ENCODE results near the gene ENO3. TPM values are rescaled to one million over a fixed set of nuclear protein-coding genes. Genes with fewer than 3 reads are reported as not detected.

ENO3 gene
- 0.74 and 1.8 TPM in 2 replicates for total RNA-seq

GRCh38 chr17:4950746-4951204 lies at the start of gene ENO3:
ENO3 (plus strand) TSS chr17:4951119; CDS start chr17:4951830, 711 bp downstream.

GRCh38 chr17:4903051-4903818 lies 47.7 kb upstream of the ENO3 start, which contains the start of gene CHRNE:
CHRNE (minus strand) TSS chr17:4903098; CDS start chr17:4903063, 35 bp downstream.

DNA sequence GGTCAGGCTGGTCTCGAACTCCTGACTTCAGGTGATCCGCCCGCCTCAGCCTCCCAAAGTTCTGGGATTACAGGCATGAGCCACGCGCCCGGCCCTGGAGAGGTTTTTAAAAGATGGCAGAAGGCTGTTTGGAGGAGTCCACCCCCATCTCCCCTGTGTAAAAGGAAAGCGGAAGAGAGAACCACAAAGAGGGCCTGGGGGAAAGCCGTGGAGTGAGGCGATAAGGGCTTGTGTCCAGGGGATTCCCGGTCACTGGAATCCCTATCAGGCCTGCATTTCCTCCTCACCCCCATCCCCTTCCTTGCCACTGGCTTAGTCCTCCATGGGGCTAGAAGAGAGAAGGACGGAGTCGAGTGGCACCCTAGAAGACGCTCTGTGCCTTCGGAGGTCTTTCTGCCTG lies 19.0 kb upstream of the ENO3 start, which contains the start of gene GP1BA:
TSS of gene GP1BA (plus strand) at position 315 of the 400 bp plus-strand sequence. CDS start 328 bp downstream, outside the sequence.

GRCh38 chr17:4939796-4940554 lies 10.9 kb upstream of the ENO3 start, which contains the start of the genes RNF167 and SLC25A11:
RNF167 (plus strand) TSS chr17:4940268; CDS start chr17:4940910, 642 bp downstream.
SLC25A11 (minus strand) TSS chr17:4940046; CDS start chr17:4939910, 136 bp downstream.

DNA sequence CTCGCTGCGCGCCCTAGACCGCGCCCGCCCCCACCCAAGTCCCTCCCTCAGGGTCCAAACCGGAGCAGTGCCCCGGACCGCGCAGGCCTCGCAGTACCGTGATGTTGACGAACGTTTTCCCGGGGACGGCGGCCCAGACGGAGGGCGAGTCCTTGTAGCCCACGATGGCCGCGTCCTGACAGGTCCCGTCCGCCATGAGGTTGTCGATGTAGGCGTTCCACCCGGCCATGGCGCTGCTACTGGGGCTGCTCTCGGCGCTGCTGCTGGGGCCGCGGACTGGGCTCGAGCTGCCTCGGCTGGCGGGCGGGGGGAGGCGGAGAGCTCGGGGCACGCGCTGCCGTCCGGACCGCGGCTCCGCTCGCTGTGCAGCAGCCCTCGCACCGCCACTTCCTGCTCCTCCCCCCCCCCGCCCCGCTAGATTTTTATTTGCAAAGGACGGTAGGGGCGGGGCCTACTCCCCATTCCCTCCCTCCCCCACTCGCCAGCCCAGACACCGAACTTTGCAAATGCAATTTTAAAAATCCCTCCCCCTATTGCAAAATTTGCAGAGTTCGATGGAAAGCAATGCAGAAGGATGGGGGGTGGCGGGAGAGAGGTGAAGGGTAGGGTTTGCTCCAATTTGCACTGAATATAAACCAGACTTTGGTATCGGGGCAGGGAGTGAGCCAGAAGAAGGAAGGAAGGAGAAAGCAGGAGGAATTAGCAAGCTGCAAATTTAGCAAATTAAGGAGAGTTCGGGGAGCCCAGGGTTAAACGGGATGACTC lies 2.6 kb upstream of the ENO3 start, which contains the start of gene PFN1:
TSS of gene PFN1 (minus strand) at position 365 of the 765 bp plus-strand sequence. CDS start at position 229, 136 bp downstream.

GRCh38 chr17:4967539-4968485 lies 16.9 kb downstream of the ENO3 start, which contains the start of gene SPAG7:
SPAG7 (minus strand) TSS chr17:4967817; CDS start chr17:4967804, 13 bp downstream.

DNA sequence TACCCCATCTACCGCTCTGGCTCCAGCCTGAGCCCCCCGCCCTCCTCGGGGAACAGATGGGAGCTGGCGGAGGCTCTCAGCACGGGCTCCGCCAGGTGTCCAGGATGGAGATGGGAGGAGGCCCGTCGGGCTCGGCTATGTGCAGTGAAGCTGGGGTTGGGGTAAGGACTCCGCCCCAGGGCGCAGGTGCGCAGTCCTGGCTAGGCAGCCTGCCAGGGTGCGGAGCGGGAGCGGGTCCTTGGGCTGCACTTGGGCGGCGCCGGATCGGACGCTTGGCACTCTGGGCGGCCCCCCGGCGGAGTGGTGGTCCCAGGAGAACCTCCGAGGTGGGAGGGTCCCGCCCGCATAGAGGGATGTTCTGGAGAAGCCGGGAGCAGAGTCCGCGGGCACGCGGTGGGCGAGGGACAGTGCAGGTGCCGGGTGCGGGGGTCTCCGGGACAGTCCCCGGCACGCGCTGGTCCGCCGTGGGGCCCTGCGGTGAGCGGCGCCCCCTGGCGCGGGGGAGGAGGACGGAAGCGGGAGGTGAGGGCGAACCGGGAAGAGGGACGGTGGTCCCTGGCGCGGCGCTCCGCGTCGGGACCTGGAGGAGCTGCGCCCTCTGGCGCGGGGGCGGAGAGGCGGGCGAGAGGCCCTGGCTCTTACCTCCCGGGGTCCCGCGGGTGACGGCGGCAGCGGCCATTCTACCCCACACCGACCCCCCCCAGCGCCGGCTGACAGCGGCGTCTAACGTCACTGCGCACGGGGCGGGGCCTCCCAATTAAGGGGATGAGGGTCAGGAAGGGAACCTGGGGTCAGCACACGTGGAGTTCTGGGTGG lies 36.2 kb downstream of the ENO3 start, which contains the start of gene CAMTA2:
TSS of gene CAMTA2 (minus strand) at position 725 of the 816 bp plus-strand sequence. CDS start 1,453 bp downstream, outside the sequence.

GRCh38 chr17:4997302-4998026 lies 46.5 kb downstream of the ENO3 start, which contains the start of the genes INCA1 and KIF1C:
INCA1 (minus strand) TSS chr17:4997522; CDS start chr17:4994437, 3,085 bp downstream.
KIF1C (plus strand) TSS chr17:4997950; CDS start chr17:5000247, 2,297 bp downstream.

Other genes with a start within 250 kb of the ENO3 start
- 25.7 and 35.5 TPM in 2 replicates for gene PELP1, start 247.0 kb upstream of the ENO3 start, total RNA-seq
- gene ARRB2, start 240.5 kb upstream of the ENO3 start, total RNA-seq, result 8.6 and 12.9 TPM in 2 replicates
- gene MED11, start 219.7 kb upstream of the ENO3 start, total RNA-seq, result 19.8 and 23.9 TPM in 2 replicates
- gene ZMYND15, start 211.3 kb upstream of the ENO3 start, total RNA-seq, result not detected in 2 replicates
- gene CXCL16, start 211.2 kb upstream of the ENO3 start, total RNA-seq, result 0.34 and 0.59 TPM in 2 replicates
- not detected in 2 replicates for gene TM4SF5, start 179.2 kb upstream of the ENO3 start, total RNA-seq
- 0.50 TPM in 1 of 2 replicates, not detected in the other for gene VMO1, start 164.8 kb upstream of the ENO3 start, total RNA-seq
- not detected in 2 replicates for gene GLTPD2, start 162.2 kb upstream of the ENO3 start, total RNA-seq
- gene PSMB6, start 155.0 kb upstream of the ENO3 start, total RNA-seq, result 280 and 286 TPM in 2 replicates
- gene PLD2, start 144.0 kb upstream of the ENO3 start, total RNA-seq, result 12.1 and 14.3 TPM in 2 replicates
- gene MINK1, start 117.8 kb upstream of the ENO3 start, total RNA-seq, result 13.8 and 14.5 TPM in 2 replicates
- gene C17orf107, start 51.6 kb upstream of the ENO3 start, total RNA-seq, result 2.5 and 4.0 TPM in 2 replicates
- 0.74 and 1.2 TPM in 2 replicates for gene CHRNE, start 48.0 kb upstream of the ENO3 start, total RNA-seq
- gene GP1BA, start 18.8 kb upstream of the ENO3 start, total RNA-seq, result not detected in 2 replicates
- 66.7 and 77.0 TPM in 2 replicates for gene SLC25A11, start 11.1 kb upstream of the ENO3 start, total RNA-seq
- 50.3 and 53.8 TPM in 2 replicates for gene RNF167, start 10.9 kb upstream of the ENO3 start, total RNA-seq
- gene PFN1, start 2.6 kb upstream of the ENO3 start, total RNA-seq, result 2,381 and 2,852 TPM in 2 replicates
- gene SPAG7, start 16.7 kb downstream of the ENO3 start, total RNA-seq, result 59.6 and 59.9 TPM in 2 replicates
- 18.7 and 20.3 TPM in 2 replicates for gene CAMTA2, start 36.6 kb downstream of the ENO3 start, total RNA-seq
- 0.17 and 0.74 TPM in 2 replicates for gene INCA1, start 46.4 kb downstream of the ENO3 start, total RNA-seq
- 39.5 and 44.4 TPM in 2 replicates for gene KIF1C, start 46.8 kb downstream of the ENO3 start, total RNA-seq
- gene SLC52A1, start 84.3 kb downstream of the ENO3 start, total RNA-seq, result 0.15 TPM in 1 of 2 replicates, not detected in the other
- 0.67 and 0.89 TPM in 2 replicates for gene ZFP3, start 127.3 kb downstream of the ENO3 start, total RNA-seq
- 10.1 and 11.0 TPM in 2 replicates for gene ZNF232, start 160.8 kb downstream of the ENO3 start, total RNA-seq
- gene USP6, start 164.9 kb downstream of the ENO3 start, total RNA-seq, result 0.15 and 0.17 TPM in 2 replicates
- 4.9 and 5.4 TPM in 2 replicates for gene ZNF594, start 240.7 kb downstream of the ENO3 start, total RNA-seq

Measured in bronchus fibroblast of lung (primary cell).